Breast epithelium (tissue), 3 donors: ENCODE results near the gene ZAR1L.

Experiments used
- CTCF ChIP-seq, 3 donors: fragments of 450-650 bp; IDR thresholded peaks; one replicate each; pipeline ENCODE4 v1.5.1; 2016 to 2017; ENCODE audit warnings: antibody characterized with exemption in 3 of 3, mild to moderate bottlenecking in 3 of 3, moderate library complexity in 3 of 3
- POLR2A ChIP-seq: fragments of 450-650 bp; IDR thresholded peaks from one replicate; pipeline ENCODE4 v1.6.1; 2016; ENCODE audit warnings: antibody characterized with exemption, mild to moderate bottlenecking, moderate library complexity

- TF ChIP-seq POLR2A (no peak), CTCF (IDR thresholded peaks at IDR 0.05) (no peak)
Observed at GRCh38 chr13:32317716-32318465, 2.7 kb upstream of the ZAR1L start.
